Femur (tissue), 1 donor: ENCODE results near the gene TM4SF20.

ENCODE experiments used
- DNase-seq: peaks from one replicate; pipeline ENCODE4 v3.0.0-alpha.2; 2017

Gene TM4SF20

GRCh38 chr2:227317834-227318233, 61.3 kb downstream of the TM4SF20 start:
- no peak for DNase-seq

- DNase-seq = no peak
These were observed 65.8 kb downstream of the TM4SF20 start for GRCh38 chr2:227313310-227313709.

GRCh38 chr2:227312579-227312978, 66.5 kb downstream of the TM4SF20 start:
- DNase-seq = no peak
